Amniotic stem cell (primary cell): Measurements from ENCODE around the gene SCYL2.

Experiments
- DNase-seq: peaks from one replicate; lab custom pipeline; 2025; lab: John Stamatoyannopoulos, UW

SCYL2 gene

GRCh38 chr12:100376161-100376560, 109.2 kb downstream of the SCYL2 start:
- no peak for DNase-seq

GRCh38 chr12:100381379-100381778, 114.4 kb downstream of the SCYL2 start:
- no peak for DNase-seq

- DNase-seq: no peak
Observed at GRCh38 chr12:100382338-100382737, 115.4 kb downstream of the SCYL2 start.

GRCh38 chr12:100383586-100384558, 116.9 kb downstream of the SCYL2 start:
- no peak for DNase-seq

GRCh38 chr12:100384559-100384935, 117.6 kb downstream of the SCYL2 start:
- DNase-seq: no peak

- no peak for DNase-seq
Observed at GRCh38 chr12:100388382-100388781, 121.4 kb downstream of the SCYL2 start.
